Astrocyte (in vitro differentiated cells and primary cell): Measurements from ENCODE around the gene RNU5B-1. TPM values are rescaled to one million over a fixed set of nuclear protein-coding genes. Genes with fewer than 3 reads are reported as not detected.

ENCODE experiments used
- DNase-seq: peaks from one replicate; pipeline ENCODE4 v3.0.0-alpha.2; 2010; ENCODE audit warnings: low read depth
- FAIRE-seq: peaks from 2 replicates; lab custom pipeline; 2011; peaks lifted over from hg19 to GRCh38; lab: Jason Lieb, UNC
- H2AFZ ChIP-seq: 2 replicates; pipeline ENCODE4 v1.6.0; 2012; ENCODE audit warnings: low read depth, low read length, inconsistent platforms
- H3K27ac ChIP-seq: 2 replicates; pipeline ENCODE4 v1.5.1; 2011; ENCODE audit warnings: low read depth, low read length, inconsistent platforms
- H3K27me3 ChIP-seq: 2 replicates; pipeline ENCODE4 v1.6.0; 2011; ENCODE audit warnings: low read length, inconsistent platforms; ENCODE audit not compliant: insufficient read depth
- H3K36me3 ChIP-seq: 2 replicates; pipeline ENCODE4 v1.5.1; 2011; ENCODE audit warnings: low read length, inconsistent platforms; ENCODE audit not compliant: insufficient read depth
- H3K4me1 ChIP-seq: 2 replicates; pipeline ENCODE4 v1.5.1; 2011; ENCODE audit warnings: low read length, inconsistent platforms; ENCODE audit not compliant: insufficient read depth
- H3K4me2 ChIP-seq: 2 replicates; pipeline ENCODE4 v1.6.0; 2012; ENCODE audit warnings: low read length, inconsistent platforms
- H3K4me3 ChIP-seq: 2 replicates; pipeline ENCODE4 v1.5.1; 2011; ENCODE audit warnings: low read depth, mild to moderate bottlenecking, low read length, inconsistent platforms; ENCODE audit not compliant: insufficient read depth
- H3K79me2 ChIP-seq: 2 replicates; pipeline ENCODE4 v1.6.0; 2012; ENCODE audit warnings: mild to moderate bottlenecking, low read length, inconsistent platforms; ENCODE audit not compliant: insufficient read depth
- H3K9ac ChIP-seq: 2 replicates; pipeline ENCODE4 v1.6.0; 2012; ENCODE audit warnings: mild to moderate bottlenecking, low read length, inconsistent platforms
- H3K9me3 ChIP-seq: 2 replicates; pipeline ENCODE4 v1.5.1; 2012; ENCODE audit warnings: low read depth, mild to moderate bottlenecking, low read length, inconsistent platforms; ENCODE audit not compliant: insufficient read depth
- H4K20me1 ChIP-seq: 2 replicates; pipeline ENCODE4 v1.6.0; 2012; ENCODE audit warnings: low read length, inconsistent platforms; ENCODE audit not compliant: insufficient read depth
- H3K27ac Mint-ChIP-seq: one replicate; pipeline ENCODE4 v1.8.0; 2021; ENCODE audit warnings: mild to moderate bottlenecking, mixed read lengths; ENCODE audit not compliant: unreplicated experiment
- H3K27me3 Mint-ChIP-seq: one replicate; pipeline ENCODE4 v1.8.0; 2021; ENCODE audit warnings: low read depth, mixed read lengths; ENCODE audit not compliant: unreplicated experiment
- H3K36me3 Mint-ChIP-seq: one replicate; pipeline ENCODE4 v1.8.0; 2021; ENCODE audit warnings: low read depth, mixed read lengths; ENCODE audit not compliant: unreplicated experiment
- H3K4me1 Mint-ChIP-seq: one replicate; pipeline ENCODE4 v1.8.0; 2021; ENCODE audit warnings: low read depth, mixed read lengths; ENCODE audit not compliant: unreplicated experiment
- H3K4me3 Mint-ChIP-seq: one replicate; pipeline ENCODE4 v1.8.0; 2021; ENCODE audit warnings: mild to moderate bottlenecking, moderate library complexity, mixed read lengths; ENCODE audit not compliant: unreplicated experiment
- H3K9me3 Mint-ChIP-seq: one replicate; pipeline ENCODE4 v1.8.0; 2021; ENCODE audit warnings: mild to moderate bottlenecking, mixed read lengths; ENCODE audit not compliant: unreplicated experiment
- EZH2 ChIP-seq: IDR thresholded peaks from 2 replicates; pipeline ENCODE4 v1.6.1; 2012; ENCODE audit warnings: mild to moderate bottlenecking, low read length, inconsistent platforms; ENCODE audit not compliant: insufficient read depth
- total RNA-seq: library from RNA; stranded (reverse); gene quantifications from 2 replicates; pipeline ENCODE4 v1.2.1, GENCODE V29; 2021
- TF ChIP-seq, protein P1 (sequence below): IDR thresholded peaks from 2 replicates; pipeline ENCODE4 v1.5.1; 2011; ENCODE audit warnings: low read depth, mild to moderate bottlenecking, inconsistent platforms, low read length, moderate library complexity; ENCODE audit not compliant: insufficient read depth

The RNU5B-1 gene
- total RNA-seq, 1 donor from 2014 or later = 11.7 TPM

DNA sequence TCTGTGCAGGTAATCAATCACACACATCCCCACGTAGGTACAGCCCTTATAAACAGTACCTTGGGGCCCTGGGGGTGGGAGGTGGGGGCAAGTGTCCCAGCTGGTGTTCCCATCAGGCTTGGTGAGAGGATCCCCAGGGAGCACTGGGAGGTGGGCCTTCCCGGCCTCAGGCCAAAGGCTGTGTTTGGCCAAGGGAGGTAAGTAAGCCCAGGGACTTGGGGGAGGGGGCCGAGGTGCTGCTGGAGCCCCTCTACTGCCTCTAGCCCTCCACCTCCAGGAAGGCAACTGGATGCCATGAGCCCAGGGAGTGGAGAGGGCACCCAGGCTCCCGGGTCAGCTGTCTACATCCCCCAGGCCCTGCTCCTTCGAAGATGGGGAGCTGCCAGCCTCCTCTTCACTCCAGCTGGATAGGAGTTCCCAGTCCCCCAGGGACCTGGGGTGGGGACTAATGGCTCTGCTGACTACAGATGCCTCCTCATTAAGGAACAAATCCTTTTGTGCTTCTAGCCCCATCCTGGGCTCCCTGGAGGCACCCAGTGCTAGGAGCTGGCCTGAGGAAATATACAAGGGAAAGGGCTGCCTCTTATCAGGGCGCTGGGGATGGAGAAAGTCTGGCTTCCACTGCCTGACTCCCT lies 33.1 kb downstream of the RNU5B-1 start:
- Histone ChIP-seq H3K27me3 (peaks cover 18% of the 10 kb centered on the region), H2AFZ (no peak overlapping the region), H3K79me2 (no peaks in the 10 kb centered on the region), H3K4me1 (no peaks in the 10 kb centered on the region), H3K9me3 (no peaks in the 10 kb centered on the region), H3K4me2 (no peak overlapping the region), H3K9ac (no peak overlapping the region), H3K27ac (no peak overlapping the region), H3K36me3 (no peaks in the 10 kb centered on the region), H4K20me1 (no peaks in the 10 kb centered on the region), H3K4me3 (no peak overlapping the region)
- DNase-seq = no peak
- no peak for FAIRE-seq
- Mint-ChIP-seq H3K4me3 (no peak overlapping the region), H3K9me3 (no peaks in the 10 kb centered on the region), H3K36me3 (no peaks in the 10 kb centered on the region), H3K4me1 (peaks cover 16% of the 10 kb centered on the region), H3K27ac (no peak overlapping the region), H3K27me3 (peaks cover 14% of the 10 kb centered on the region)
- TF ChIP-seq, protein P1, sequence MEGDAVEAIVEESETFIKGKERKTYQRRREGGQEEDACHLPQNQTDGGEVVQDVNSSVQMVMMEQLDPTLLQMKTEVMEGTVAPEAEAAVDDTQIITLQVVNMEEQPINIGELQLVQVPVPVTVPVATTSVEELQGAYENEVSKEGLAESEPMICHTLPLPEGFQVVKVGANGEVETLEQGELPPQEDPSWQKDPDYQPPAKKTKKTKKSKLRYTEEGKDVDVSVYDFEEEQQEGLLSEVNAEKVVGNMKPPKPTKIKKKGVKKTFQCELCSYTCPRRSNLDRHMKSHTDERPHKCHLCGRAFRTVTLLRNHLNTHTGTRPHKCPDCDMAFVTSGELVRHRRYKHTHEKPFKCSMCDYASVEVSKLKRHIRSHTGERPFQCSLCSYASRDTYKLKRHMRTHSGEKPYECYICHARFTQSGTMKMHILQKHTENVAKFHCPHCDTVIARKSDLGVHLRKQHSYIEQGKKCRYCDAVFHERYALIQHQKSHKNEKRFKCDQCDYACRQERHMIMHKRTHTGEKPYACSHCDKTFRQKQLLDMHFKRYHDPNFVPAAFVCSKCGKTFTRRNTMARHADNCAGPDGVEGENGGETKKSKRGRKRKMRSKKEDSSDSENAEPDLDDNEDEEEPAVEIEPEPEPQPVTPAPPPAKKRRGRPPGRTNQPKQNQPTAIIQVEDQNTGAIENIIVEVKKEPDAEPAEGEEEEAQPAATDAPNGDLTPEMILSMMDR = no peak
- TF ChIP-seq EZH2 = no peak

DNA sequence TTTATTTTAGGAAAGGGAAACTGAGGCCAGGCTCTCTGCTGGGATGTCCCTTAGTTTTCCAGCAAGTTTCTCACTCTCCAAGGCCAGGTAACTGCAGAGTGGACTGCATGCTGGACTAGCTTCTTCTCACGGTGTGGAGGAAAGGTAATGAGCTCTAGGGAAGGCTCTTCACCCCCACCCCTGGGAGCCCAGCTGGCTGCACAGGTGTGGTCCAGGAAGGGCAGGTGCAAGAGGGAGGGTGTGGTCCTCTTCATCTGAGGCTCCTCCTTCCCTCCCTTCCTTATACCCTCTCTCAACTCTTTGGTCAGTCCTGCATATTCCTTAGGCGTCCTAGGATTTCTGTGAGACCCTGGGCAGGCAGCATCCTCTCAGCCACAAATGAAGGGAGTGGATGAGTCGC lies 33.9 kb downstream of the RNU5B-1 start:
- no peak overlapping the region for H3K4me2 ChIP-seq
- TF ChIP-seq, protein P1 = no peak
- Mint-ChIP-seq H3K9me3 (no peaks in the 10 kb centered on the region), H3K4me3 (no peak overlapping the region), H3K36me3 (no peaks in the 10 kb centered on the region), H3K27ac (no peak overlapping the region), H3K27me3 (peaks cover 19% of the 10 kb centered on the region), H3K4me1 (peaks cover 16% of the 10 kb centered on the region)
- no peak for DNase-seq
- H3K4me1 ChIP-seq = no peaks in the 10 kb centered on the region
- H4K20me1 ChIP-seq = no peaks in the 10 kb centered on the region
- FAIRE-seq = no peak
- no peak overlapping the region for H3K27ac ChIP-seq
- peaks cover 18% of the 10 kb centered on the region for H3K27me3 ChIP-seq
- H3K9ac ChIP-seq = no peak overlapping the region
- no peaks in the 10 kb centered on the region for H3K36me3 ChIP-seq
- H3K9me3 ChIP-seq = no peaks in the 10 kb centered on the region
- H2AFZ ChIP-seq = no peak overlapping the region
- H3K4me3 ChIP-seq = no peak overlapping the region
- no peaks in the 10 kb centered on the region for H3K79me2 ChIP-seq

DNA sequence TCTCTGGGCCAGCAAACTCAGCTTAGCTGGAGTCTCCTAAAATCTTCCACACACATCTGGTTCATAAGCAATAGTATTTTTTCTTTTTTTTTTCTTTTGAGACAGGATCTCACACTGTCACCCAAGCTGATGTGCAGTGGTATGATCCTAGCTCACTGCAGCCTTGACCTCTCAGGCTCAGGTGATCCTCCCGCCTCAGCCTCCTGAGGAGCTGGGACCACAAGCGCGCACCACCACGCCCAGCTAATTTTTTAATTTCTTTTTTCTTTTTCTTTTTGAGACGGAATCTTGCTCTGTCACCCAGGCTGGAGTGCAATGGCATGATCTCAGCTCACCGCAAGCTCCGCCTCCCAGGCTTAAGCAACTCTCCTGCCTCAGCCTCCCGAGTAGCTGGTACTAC lies 34.3 kb downstream of the RNU5B-1 start:
- Histone ChIP-seq H3K9ac (no peak overlapping the region), H3K9me3 (no peaks in the 10 kb centered on the region), H3K4me3 (no peak overlapping the region), H3K4me1 (no peaks in the 10 kb centered on the region), H3K4me2 (no peak overlapping the region), H2AFZ (no peak overlapping the region), H3K27ac (no peak overlapping the region), H4K20me1 (no peaks in the 10 kb centered on the region), H3K79me2 (no peaks in the 10 kb centered on the region), H3K27me3 (peaks cover 18% of the 10 kb centered on the region), H3K36me3 (no peaks in the 10 kb centered on the region)
- Mint-ChIP-seq H3K4me1 (peaks cover 14% of the 10 kb centered on the region), H3K27me3 (peaks cover 19% of the 10 kb centered on the region), H3K27ac (no peak overlapping the region), H3K36me3 (no peaks in the 10 kb centered on the region), H3K9me3 (no peaks in the 10 kb centered on the region), H3K4me3 (no peak overlapping the region)
- no peak for TF ChIP-seq EZH2
- TF ChIP-seq, protein P1 = no peak
- FAIRE-seq = no peak
- no peak for DNase-seq
